ENCODE data around the gene ELOA2. TPM values are rescaled to one million over a fixed set of nuclear protein-coding genes. Genes with fewer than 3 reads are reported as not detected.
"Not testable (repeated sequence)": the region's sequence is repeated elsewhere in the genome, so short reads cannot be mapped to it uniquely, and the experiment has no call there.

The ELOA2 gene
- total RNA-seq: not detected

- DNase-seq (ENCODE audit: low spot score): no peak
Measured at GRCh38 chr18:47035156-47035671, at the start of gene ELOA2. TSS of gene ELOA2 (minus strand) at chr18:47035621. CDS start at chr18:47035264, 357 bp downstream.

GRCh38 chr18:47081578-47081977, 46.2 kb upstream of the ELOA2 start:
- no peak for DNase-seq (ENCODE audit: low spot score)

GRCh38 chr18:47080872-47081271, 45.5 kb upstream of the ELOA2 start:
- no peak for DNase-seq (ENCODE audit: low spot score)

GRCh38 chr18:47077111-47077510, 41.7 kb upstream of the ELOA2 start:
- no peak for DNase-seq (ENCODE audit: low spot score)

- DNase-seq (ENCODE audit: low spot score): no peak
Measured at GRCh38 chr18:47075098-47075883, 39.9 kb upstream of the ELOA2 start.

GRCh38 chr18:47067648-47068047, 32.2 kb upstream of the ELOA2 start:
- DNase-seq (ENCODE audit: low spot score): no peak

- no peak for DNase-seq (ENCODE audit: low spot score)
Measured at GRCh38 chr18:47063096-47063495, 27.7 kb upstream of the ELOA2 start.

- DNase-seq (ENCODE audit: low spot score): no peak
Measured at GRCh38 chr18:47062471-47062870, 27.1 kb upstream of the ELOA2 start.

- no peak for DNase-seq (ENCODE audit: low spot score)
Measured at GRCh38 chr18:47054369-47054768, 18.9 kb upstream of the ELOA2 start.

GRCh38 chr18:47050468-47050867, 15.0 kb upstream of the ELOA2 start:
- no peak for DNase-seq (ENCODE audit: low spot score)

- no peak for DNase-seq (ENCODE audit: low spot score)
Measured at GRCh38 chr18:47040982-47041381, 5.6 kb upstream of the ELOA2 start.

- DNase-seq (ENCODE audit: low spot score): no peak
Measured at GRCh38 chr18:47036927-47037578, 1.6 kb upstream of the ELOA2 start.

- no peak for DNase-seq (ENCODE audit: low spot score)
Measured at GRCh38 chr18:47036298-47036874, 965 bp upstream of the ELOA2 start.

GRCh38 chr18:47034591-47034990, 830 bp downstream of the ELOA2 start:
- DNase-seq (ENCODE audit: low spot score): not testable (repeated sequence)

- DNase-seq (ENCODE audit: low spot score): no peak
Measured at GRCh38 chr18:47032945-47033344, 2.5 kb downstream of the ELOA2 start.

GRCh38 chr18:47030887-47031286, 4.5 kb downstream of the ELOA2 start:
- DNase-seq (ENCODE audit: low spot score): not testable (repeated sequence)

- DNase-seq (ENCODE audit: low spot score): not testable (repeated sequence)
Measured at GRCh38 chr18:47029684-47030353, 5.6 kb downstream of the ELOA2 start.

GRCh38 chr18:47028738-47029137, 6.7 kb downstream of the ELOA2 start:
- DNase-seq (ENCODE audit: low spot score): not testable (repeated sequence)

GRCh38 chr18:47025557-47026174, 9.8 kb downstream of the ELOA2 start:
- not testable (repeated sequence) for DNase-seq (ENCODE audit: low spot score)

- not testable (repeated sequence) for DNase-seq (ENCODE audit: low spot score)
Measured at GRCh38 chr18:47023769-47024465, 11.5 kb downstream of the ELOA2 start.

- not testable (repeated sequence) for DNase-seq (ENCODE audit: low spot score)
Measured at GRCh38 chr18:47022821-47023220, 12.6 kb downstream of the ELOA2 start.
